GM19193 (cell line): Measurements from ENCODE around the gene GUCY1A2.

Source experiments
- POLR2A ChIP-seq: IDR thresholded peaks from 4 replicates; pipeline ENCODE4 v1.6.1; 2011; ENCODE audit not compliant: insufficient read depth, insufficient read length; ENCODE audit errors: extremely low read depth

GUCY1A2 gene

GRCh38 chr11:106763501-106763900 lies 254.8 kb downstream of the GUCY1A2 start:
- no peak for TF ChIP-seq POLR2A

GRCh38 chr11:106761745-106762144 lies 256.5 kb downstream of the GUCY1A2 start:
- no peak for TF ChIP-seq POLR2A

GRCh38 chr11:106761240-106761639 lies 257.0 kb downstream of the GUCY1A2 start:
- TF ChIP-seq POLR2A, result no peak

- no peak for TF ChIP-seq POLR2A
Observed at GRCh38 chr11:106748059-106748458, 270.2 kb downstream of the GUCY1A2 start.

- no peak for TF ChIP-seq POLR2A
Observed at GRCh38 chr11:106745941-106746340, 272.3 kb downstream of the GUCY1A2 start.

- no peak for TF ChIP-seq POLR2A
Observed at GRCh38 chr11:106733635-106734034, 284.6 kb downstream of the GUCY1A2 start.

- TF ChIP-seq POLR2A, result no peak
Observed at GRCh38 chr11:106728859-106729258, 289.4 kb downstream of the GUCY1A2 start.

GRCh38 chr11:106728379-106728778 lies 289.9 kb downstream of the GUCY1A2 start:
- TF ChIP-seq POLR2A, result no peak

- TF ChIP-seq POLR2A, result no peak
Observed at GRCh38 chr11:106727256-106727655, 291.0 kb downstream of the GUCY1A2 start.

GRCh38 chr11:106724293-106724892 lies 293.9 kb downstream of the GUCY1A2 start:
- no peak for TF ChIP-seq POLR2A

GRCh38 chr11:106723071-106723470 lies 295.2 kb downstream of the GUCY1A2 start:
- TF ChIP-seq POLR2A, result no peak

- TF ChIP-seq POLR2A, result no peak
Observed at GRCh38 chr11:106717222-106717621, 301.1 kb downstream of the GUCY1A2 start.

GRCh38 chr11:106714199-106714598 lies 304.1 kb downstream of the GUCY1A2 start:
- TF ChIP-seq POLR2A, result no peak

GRCh38 chr11:106708348-106708747 lies 309.9 kb downstream of the GUCY1A2 start:
- TF ChIP-seq POLR2A, result no peak

GRCh38 chr11:106706355-106706754 lies 311.9 kb downstream of the GUCY1A2 start:
- no peak for TF ChIP-seq POLR2A

- TF ChIP-seq POLR2A, result no peak
Observed at GRCh38 chr11:106702805-106703204, 315.5 kb downstream of the GUCY1A2 start.

- no peak for TF ChIP-seq POLR2A
Observed at GRCh38 chr11:106697058-106697457, 321.2 kb downstream of the GUCY1A2 start.
